KOPT-K1 (cell line): ENCODE data around the gene CASKIN2.
"Not testable (repeated sequence)": the region's sequence is repeated elsewhere in the genome, so short reads cannot be mapped to it uniquely, and the experiment has no call there.

Experiments
- H3K27ac ChIP-seq: fragments of 200-600 bp; sonication (generic); 2 replicates; pipeline ENCODE4 v1.5.1; 2016; ENCODE audit warnings: antibody characterized with exemption, mild to moderate bottlenecking, low read depth, low read length; ENCODE audit not compliant: poor library complexity, severe bottlenecking
- H3K36me3 ChIP-seq: fragments of 200-600 bp; sonication (generic); 2 replicates; pipeline ENCODE4 v1.5.1; 2017; ENCODE audit warnings: antibody characterized with exemption, mild to moderate bottlenecking, low read length, moderate library complexity; ENCODE audit not compliant: insufficient read depth
- H3K9me3 ChIP-seq: fragments of 200-600 bp; sonication (generic); 2 replicates; pipeline ENCODE4 v1.5.1; 2017; ENCODE audit warnings: antibody characterized with exemption, low read length, mild to moderate bottlenecking; ENCODE audit not compliant: insufficient read depth, poor library complexity, severe bottlenecking

CASKIN2 gene

DNA sequence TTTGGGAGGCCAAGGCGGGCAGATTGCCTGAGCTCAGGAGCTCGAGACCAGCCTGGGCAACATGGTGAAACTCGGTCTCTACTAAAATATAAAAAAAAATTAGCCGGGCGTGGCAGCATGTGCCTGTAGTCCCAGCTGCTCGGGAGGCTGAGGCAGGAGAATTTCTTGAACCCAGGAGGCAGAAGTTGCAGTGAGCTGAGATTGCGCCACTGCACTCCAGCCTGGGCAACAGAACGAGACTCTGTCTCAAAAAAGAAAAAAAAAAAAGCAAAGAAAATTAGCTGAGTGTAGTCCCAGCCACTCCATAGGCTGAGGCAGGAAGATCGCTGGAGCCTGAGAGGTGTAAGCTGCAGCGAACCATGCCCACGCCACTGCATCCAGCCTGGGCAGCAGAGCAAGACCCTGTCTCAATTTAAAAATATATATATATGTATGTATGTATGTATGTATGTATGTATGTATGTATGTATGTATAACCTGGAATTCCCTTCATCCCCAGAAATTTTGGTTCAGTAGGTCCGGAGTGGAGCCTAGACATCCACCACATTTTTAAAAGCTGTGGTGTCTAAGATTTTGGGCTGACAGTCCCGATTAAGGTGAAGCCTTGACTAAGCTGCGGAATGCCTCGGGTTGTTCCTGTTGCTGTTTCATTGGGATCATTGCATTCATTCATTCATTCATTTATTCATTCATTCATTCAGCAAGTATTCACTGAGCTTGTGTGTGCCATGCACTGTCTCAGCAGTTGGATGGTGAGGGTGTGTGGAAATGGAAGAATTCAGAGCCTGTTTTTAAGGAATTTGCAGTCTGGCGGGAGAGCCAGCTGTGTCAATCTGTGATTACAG lies 33.0 kb downstream of the CASKIN2 start:
- Histone ChIP-seq H3K36me3 (peaks cover 14% of the 10 kb centered on the region; the same call in 1 of the 2 replicates), H3K9me3 (no peaks in the 10 kb centered on the region), H3K27ac (no peak overlapping the region)

DNA sequence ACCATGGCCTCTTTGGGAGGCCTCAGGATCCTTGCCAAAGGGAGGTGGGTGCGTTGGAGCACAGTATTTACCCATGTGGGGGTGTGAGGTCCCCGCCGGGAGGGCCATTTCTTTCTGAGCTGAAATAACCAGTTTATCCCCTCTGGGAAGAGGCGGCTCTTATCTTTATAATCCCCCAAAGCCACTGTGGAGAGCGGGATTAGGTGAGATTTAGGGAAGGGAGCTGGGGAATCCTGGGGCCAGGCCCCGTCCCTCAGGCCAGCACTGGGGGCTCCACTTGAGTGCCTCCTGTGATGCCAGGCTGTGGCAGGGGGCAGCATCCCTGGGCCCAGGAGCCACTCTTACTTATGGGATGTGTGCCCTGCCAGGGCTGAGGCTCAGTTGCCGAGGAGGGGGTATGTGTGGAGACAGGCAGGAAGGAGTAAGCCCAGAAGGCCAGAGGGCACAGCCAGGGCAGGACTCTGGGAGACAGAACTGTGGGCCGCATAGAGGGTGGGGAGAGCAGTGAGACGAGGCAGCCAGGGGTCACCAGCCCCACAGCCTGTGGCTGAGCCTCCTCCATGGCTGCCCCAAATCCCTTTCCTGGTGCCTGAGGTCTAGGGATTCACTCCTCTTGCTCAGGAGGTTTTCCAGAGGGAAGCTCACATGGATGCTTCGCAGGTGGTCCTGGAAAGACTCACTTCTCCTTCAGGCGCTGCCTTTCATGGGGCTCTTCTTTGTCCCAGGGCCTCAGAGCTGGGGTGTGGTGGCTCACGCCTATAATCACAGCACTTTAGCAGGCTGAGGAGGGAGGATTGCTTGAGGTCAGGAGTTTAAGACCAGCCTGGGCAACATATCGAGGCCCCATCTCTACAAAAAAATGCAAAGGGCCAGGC lies 33.9 kb downstream of the CASKIN2 start:
- H3K36me3 ChIP-seq = peaks cover 22% of the 10 kb centered on the region; the same call in 1 of the 2 replicates
- no peak overlapping the region for H3K27ac ChIP-seq
- H3K9me3 ChIP-seq = no peaks in the 10 kb centered on the region

GRCh38 chr17:75480281-75480680 lies 35.1 kb downstream of the CASKIN2 start:
- H3K9me3 ChIP-seq = no peaks in the 10 kb centered on the region
- H3K27ac ChIP-seq = no peak overlapping the region
- H3K36me3 ChIP-seq = peaks cover 31% of the 10 kb centered on the region; the same call in 1 of the 2 replicates

DNA sequence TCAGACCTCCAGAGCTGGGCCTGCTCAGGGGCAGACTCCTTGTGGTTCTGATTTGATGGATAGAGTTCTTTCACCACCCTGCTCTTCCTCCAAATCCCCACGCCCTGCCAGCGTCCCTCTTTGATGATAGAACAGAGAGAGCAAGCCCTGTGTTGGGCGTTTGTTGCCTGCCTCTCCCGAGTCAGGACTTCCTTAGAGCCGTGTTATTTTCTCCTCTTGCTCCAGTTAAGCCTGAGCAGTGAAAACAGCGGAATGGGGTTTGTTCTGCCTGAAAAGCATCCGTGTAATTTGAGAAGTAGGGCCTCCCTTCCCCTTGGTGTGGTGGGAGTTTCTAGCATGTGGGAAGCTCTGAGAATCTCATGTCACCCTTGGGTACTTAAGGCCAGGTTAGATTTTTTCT lies 36.8 kb downstream of the CASKIN2 start:
- H3K27ac ChIP-seq = no peak overlapping the region
- peaks cover 47% of the 10 kb centered on the region for H3K36me3 ChIP-seq
- H3K9me3 ChIP-seq = no peaks in the 10 kb centered on the region

GRCh38 chr17:75477490-75477862 lies 37.9 kb downstream of the CASKIN2 start:
- H3K9me3 ChIP-seq, H3K27ac ChIP-seq: not testable (repeated sequence)
- H3K36me3 ChIP-seq = peaks cover 57% of the 10 kb centered on the region

- H3K36me3 ChIP-seq = peaks cover 63% of the 10 kb centered on the region
- H3K9me3 ChIP-seq = no peaks in the 10 kb centered on the region
- no peak overlapping the region for H3K27ac ChIP-seq
Measured at GRCh38 chr17:75476752-75477489, 38.4 kb downstream of the CASKIN2 start.

GRCh38 chr17:75476271-75476671 lies 39.1 kb downstream of the CASKIN2 start:
- no peaks in the 10 kb centered on the region for H3K9me3 ChIP-seq
- peaks cover 66% of the 10 kb centered on the region for H3K36me3 ChIP-seq
- H3K27ac ChIP-seq = no peak overlapping the region

DNA sequence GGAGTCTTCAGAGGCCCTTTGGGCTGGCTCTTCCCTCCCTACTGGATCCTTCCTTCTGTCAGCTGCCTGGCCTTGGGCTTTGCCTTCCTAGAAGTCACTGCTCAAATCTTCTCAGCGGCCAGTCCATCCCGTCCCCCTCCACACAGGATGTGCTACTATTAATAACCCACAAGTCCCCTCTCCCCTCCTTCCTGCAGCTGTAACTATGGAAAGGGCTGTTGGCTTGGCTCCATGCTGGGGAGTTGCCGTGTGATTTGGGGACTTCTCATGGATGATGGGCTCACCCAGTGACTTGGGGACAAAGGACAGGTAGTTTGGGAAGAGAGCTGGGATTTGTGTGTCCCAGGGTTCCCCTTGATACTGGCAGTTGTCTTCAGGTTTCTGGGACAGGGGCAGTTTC lies 39.5 kb downstream of the CASKIN2 start:
- H3K36me3 ChIP-seq = peaks cover 61% of the 10 kb centered on the region
- H3K27ac ChIP-seq = no peak overlapping the region
- H3K9me3 ChIP-seq = no peaks in the 10 kb centered on the region

- Histone ChIP-seq H3K27ac (no peak overlapping the region), H3K36me3 (peaks cover 58% of the 10 kb centered on the region), H3K9me3 (no peaks in the 10 kb centered on the region)
Measured at GRCh38 chr17:75475144-75475835, 40.0 kb downstream of the CASKIN2 start.

- Histone ChIP-seq H3K36me3 (peaks cover 54% of the 10 kb centered on the region), H3K9me3 (no peaks in the 10 kb centered on the region), H3K27ac (no peak overlapping the region)
Measured at GRCh38 chr17:75474736-75475135, 40.6 kb downstream of the CASKIN2 start.

- Histone ChIP-seq H3K36me3 (peaks cover 53% of the 10 kb centered on the region), H3K27ac (no peak overlapping the region), H3K9me3 (no peaks in the 10 kb centered on the region)
Measured at GRCh38 chr17:75473246-75473645, 42.1 kb downstream of the CASKIN2 start.

- H3K9me3 ChIP-seq = no peaks in the 10 kb centered on the region
- no peak overlapping the region for H3K27ac ChIP-seq
Measured at GRCh38 chr17:75472119-75472518, 43.2 kb downstream of the CASKIN2 start.

DNA sequence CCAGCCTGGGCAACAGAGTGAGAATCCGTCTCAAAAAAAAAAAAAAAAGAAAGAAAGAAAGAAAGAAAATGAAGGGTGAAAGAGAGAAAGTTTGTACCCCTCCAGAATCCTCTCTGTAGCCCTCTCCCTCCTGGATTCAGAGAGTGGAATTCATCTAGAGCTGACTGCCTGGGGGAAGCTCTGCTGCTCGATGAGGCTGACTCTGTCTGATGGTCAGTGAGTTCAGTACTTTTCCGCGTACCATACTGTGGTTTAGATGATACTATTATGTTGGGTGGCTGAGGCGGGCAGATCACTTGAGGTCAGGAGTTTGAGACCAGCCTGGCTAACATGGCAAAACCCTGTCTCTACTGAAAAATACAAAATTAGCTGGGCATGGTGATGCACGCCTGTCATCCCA lies 44.1 kb downstream of the CASKIN2 start:
- H3K27ac ChIP-seq = no peak overlapping the region
- peaks cover 44% of the 10 kb centered on the region for H3K36me3 ChIP-seq
- H3K9me3 ChIP-seq = no peaks in the 10 kb centered on the region

More at GRCh38 chr17:75472119-75472518, 43.2 kb downstream of the CASKIN2 start:
- peaks cover 52% of the 10 kb centered on the region for H3K36me3 ChIP-seq

DNA sequence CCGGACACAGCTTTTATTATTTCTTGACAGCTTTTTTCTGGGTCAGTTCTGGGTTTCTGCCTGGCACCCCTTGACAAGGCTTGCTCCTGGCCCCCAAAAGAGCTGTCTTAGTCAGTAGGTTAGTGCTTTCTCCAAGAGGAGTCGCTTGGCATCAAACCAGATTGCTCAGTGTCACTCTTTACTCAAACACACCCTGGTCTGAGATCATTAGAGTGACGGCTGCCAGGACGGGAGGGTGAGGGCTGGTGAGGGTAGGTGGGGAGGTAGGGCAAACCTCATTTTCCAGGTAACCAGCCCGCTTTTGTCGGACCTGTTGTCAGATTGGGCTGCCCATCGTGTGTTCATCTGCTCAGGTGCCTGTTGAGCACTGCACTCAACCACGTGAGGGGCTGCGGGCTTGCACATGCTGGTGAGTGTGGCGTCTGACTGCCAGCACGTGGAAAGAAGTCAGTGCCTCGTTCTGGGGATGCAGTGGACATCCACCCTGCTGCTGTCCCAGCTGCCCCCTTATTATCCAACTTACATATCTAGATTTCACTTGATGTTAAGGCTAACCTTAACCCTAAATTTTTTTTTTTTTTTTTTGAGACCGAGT lies 46.5 kb downstream of the CASKIN2 start:
- Histone ChIP-seq H3K9me3 (no peaks in the 10 kb centered on the region), H3K27ac (no peak overlapping the region)

More for the DNA sequence above, 46.5 kb downstream of the CASKIN2 start:
- peaks cover 24% of the 10 kb centered on the region for H3K36me3 ChIP-seq
